Chondrocyte (in vitro differentiated cells): ENCODE results near the gene SLC8A1. TPM values are rescaled to one million over a fixed set of nuclear protein-coding genes. Genes with fewer than 3 reads are reported as not detected.

Experiments used
- DNase-seq: peaks from one replicate; pipeline ENCODE4 v3.0.0; 2021; ENCODE audit warnings: mixed read lengths, low spot score
- H3K27ac Mint-ChIP-seq: one replicate; pipeline ENCODE4 v1.8.0; 2021; ENCODE audit warnings: mild to moderate bottlenecking, moderate library complexity, mixed read lengths; ENCODE audit not compliant: unreplicated experiment
- H3K27me3 Mint-ChIP-seq: 2 replicates; pipeline ENCODE4 v1.8.0; 2021; ENCODE audit warnings: low read depth, mixed read lengths
- H3K36me3 Mint-ChIP-seq: 2 replicates; pipeline ENCODE4 v1.8.0; 2021; ENCODE audit warnings: low read depth, mixed read lengths
- H3K4me1 Mint-ChIP-seq: 2 replicates; pipeline ENCODE4 v1.8.0; 2021; ENCODE audit warnings: low read depth, mild to moderate bottlenecking, mixed read lengths
- H3K4me3 Mint-ChIP-seq: one replicate; pipeline ENCODE4 v1.8.0; 2021; ENCODE audit warnings: mild to moderate bottlenecking, moderate library complexity, mixed read lengths; ENCODE audit not compliant: unreplicated experiment
- H3K9me3 Mint-ChIP-seq: 2 replicates; pipeline ENCODE4 v1.8.0; 2021; ENCODE audit warnings: low read depth, mixed read lengths
- CTCF ChIP-seq: fragments of 200-600 bp; sonication (generic); IDR thresholded peaks from 2 replicates; pipeline ENCODE4 v1.5.0; 2021; ENCODE audit warnings: antibody characterized with exemption, mild to moderate bottlenecking, moderate library complexity
- total RNA-seq: library from RNA; stranded (reverse); gene quantifications from 3 replicates; pipeline ENCODE4 v1.2.1, GENCODE V29; 2021

SLC8A1 gene
- total RNA-seq, 1 donor from 2014 or later: 53.7 TPM

DNA sequence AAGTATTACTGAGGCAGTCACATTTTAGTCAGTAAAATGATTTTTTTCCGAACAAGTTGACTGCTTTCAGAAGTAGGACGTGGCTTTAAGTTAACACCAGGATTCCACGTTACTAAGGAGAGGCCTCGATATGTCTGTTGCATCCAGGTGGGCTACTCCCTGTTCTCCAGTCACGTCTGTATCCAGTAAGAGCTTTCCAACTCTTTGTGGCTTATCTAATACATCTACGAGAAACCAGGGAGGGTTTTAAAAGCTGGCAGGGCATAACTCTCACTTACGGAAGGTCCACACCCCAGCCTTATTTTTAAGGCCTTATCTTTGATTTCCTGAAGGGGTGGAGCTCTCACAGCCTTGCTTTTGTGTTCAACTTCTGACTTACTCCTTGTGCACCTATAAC, 99.2 kb downstream of the SLC8A1 start:
- Mint-ChIP-seq H3K36me3 (no peaks in the 10 kb centered on the region), H3K4me1 (peaks cover 60% of the 10 kb centered on the region), H3K27ac (peak overlapping the region; percentile 49), H3K9me3 (no peaks in the 10 kb centered on the region), H3K27me3 (no peaks in the 10 kb centered on the region), H3K4me3 (no peak overlapping the region)
- no peak for DNase-seq
- TF ChIP-seq CTCF: no peak

DNA sequence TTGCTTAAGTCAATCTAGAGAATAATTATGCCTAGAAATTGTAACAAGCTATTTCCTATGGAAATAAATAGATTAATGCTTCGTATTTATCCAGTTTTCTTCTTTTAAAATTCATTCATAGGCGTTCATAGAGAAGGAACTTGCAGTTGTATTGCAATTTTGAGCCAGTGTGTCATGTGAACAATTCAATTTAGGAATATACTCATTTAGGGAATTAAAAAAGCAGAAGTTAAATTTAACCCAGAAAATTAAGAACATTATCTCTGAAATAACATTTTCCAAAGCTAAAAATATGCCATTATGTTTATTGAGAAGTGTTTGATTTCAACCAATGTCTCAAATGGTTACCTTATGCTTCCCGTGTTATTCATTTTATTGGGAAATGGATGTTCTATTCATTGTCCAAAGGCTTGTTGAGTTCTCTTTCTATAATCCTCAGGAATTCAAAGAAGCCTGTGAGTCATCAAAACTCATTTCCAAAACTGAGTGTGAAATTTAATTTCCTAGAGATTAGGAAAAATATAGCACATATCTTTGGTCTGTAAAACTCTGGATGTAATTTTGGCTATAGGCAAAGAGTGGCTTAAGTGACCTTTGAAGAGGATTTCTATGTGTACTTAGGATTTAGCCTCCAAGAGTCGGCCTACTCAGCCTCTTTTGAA, 99.7 kb downstream of the SLC8A1 start:
- peak overlapping the region; percentile 49 for H3K27ac Mint-ChIP-seq
- no peak overlapping the region for H3K4me3 Mint-ChIP-seq
- no peaks in the 10 kb centered on the region for H3K36me3 Mint-ChIP-seq
- no peak for TF ChIP-seq CTCF
- no peaks in the 10 kb centered on the region for H3K27me3 Mint-ChIP-seq
- no peak for DNase-seq
- peaks cover 62% of the 10 kb centered on the region for H3K4me1 Mint-ChIP-seq
- H3K9me3 Mint-ChIP-seq: no peaks in the 10 kb centered on the region

- Mint-ChIP-seq H3K4me3 (no peak overlapping the region), H3K27ac (peak overlapping the region; percentile 84), H3K9me3 (no peaks in the 10 kb centered on the region), H3K36me3 (no peaks in the 10 kb centered on the region), H3K27me3 (no peaks in the 10 kb centered on the region), H3K4me1 (peaks cover 82% of the 10 kb centered on the region)
- DNase-seq: no peak
- TF ChIP-seq CTCF: no peak
These were observed 103.2 kb downstream of the SLC8A1 start for GRCh38 chr2:40348665-40349064.

DNA sequence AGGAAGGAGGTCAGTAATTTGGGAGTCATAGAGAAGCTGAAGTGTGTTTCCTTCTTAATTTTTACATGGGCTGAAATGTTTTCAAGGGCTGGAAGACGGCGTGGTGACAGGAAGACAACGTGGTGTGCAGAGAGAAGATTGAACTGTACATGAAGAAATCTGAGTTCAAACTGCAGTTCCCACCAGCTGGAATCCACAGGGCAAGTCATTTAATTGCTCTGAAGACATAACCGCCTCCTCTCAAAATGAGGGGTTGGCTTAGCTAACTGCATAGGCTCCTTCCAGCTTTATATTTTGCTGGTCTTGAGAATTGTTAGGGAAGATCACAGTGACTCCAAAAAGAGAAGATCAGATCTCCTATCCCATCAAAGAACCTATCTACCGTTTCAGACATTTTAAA, 103.9 kb downstream of the SLC8A1 start:
- no peaks in the 10 kb centered on the region for H3K36me3 Mint-ChIP-seq
- H3K27ac Mint-ChIP-seq: peak overlapping the region; percentile 84
- TF ChIP-seq CTCF: no peak
- H3K4me3 Mint-ChIP-seq: no peak overlapping the region
- no peaks in the 10 kb centered on the region for H3K27me3 Mint-ChIP-seq
- no peaks in the 10 kb centered on the region for H3K9me3 Mint-ChIP-seq
- DNase-seq: no peak
- peaks cover 81% of the 10 kb centered on the region for H3K4me1 Mint-ChIP-seq

DNA sequence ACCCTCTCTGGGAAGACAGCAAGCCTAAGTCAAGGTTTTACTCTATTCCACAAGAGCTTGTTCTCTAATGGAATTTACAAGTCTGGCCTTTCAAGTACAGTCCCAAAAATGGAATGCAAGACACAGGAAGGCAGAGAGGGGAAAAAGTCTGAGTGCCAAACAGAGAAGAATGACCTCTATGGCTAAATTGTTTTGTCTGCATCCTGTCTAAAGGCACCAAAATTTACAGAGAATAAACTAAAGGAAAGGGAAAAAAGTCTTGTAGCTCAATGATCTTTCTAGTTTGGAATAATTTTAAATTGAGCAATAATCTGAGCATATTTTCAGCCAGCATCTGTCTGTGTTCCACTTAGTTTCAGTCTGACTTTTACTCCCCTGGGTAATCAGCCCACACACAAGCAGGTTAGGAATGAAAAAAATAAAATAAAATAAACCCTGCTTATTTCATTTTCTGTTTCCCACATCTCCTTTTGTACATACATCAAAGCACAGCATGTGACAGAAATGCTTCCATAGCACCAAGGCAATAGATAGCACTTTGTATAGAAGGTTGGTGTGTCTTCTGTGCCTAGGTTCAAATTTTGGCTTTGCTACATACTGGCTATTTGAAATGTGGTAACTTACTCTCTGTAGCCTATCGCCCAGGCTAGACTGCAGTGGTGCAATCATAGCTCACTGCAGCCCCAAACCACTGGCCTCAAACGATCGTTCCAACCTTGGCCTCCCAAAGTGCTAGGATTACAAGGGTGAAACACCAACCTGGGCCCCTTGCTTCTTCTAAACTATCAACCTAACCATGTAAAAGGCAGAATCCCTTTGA, 105.1 kb downstream of the SLC8A1 start:
- Mint-ChIP-seq H3K27ac (peak overlapping the region; percentile 61), H3K4me3 (no peak overlapping the region), H3K4me1 (peaks cover 73% of the 10 kb centered on the region), H3K27me3 (no peaks in the 10 kb centered on the region), H3K9me3 (no peaks in the 10 kb centered on the region), H3K36me3 (no peaks in the 10 kb centered on the region)
- TF ChIP-seq CTCF: no peak
- no peak for DNase-seq
